GM23338 (cell line): Measurements from ENCODE around the gene ARID1B. TPM values are rescaled to one million over a fixed set of nuclear protein-coding genes. Genes with fewer than 3 reads are reported as not detected.

Source experiments
- ATAC-seq: fragments of 200-7000 bp; cut with Tn5 transposase; 3 replicates; pipeline ENCODE4 v1.9.1; 2020
- DNase-seq: peaks from one replicate; pipeline ENCODE4 v3.0.0-alpha.2; 2015; ENCODE audit warnings: low spot score
- H2AFZ ChIP-seq: fragments of 200-600 bp; sonication (generic); 2 replicates; pipeline ENCODE4 v1.8.0; 2016; ENCODE audit warnings: antibody characterized with exemption, mild to moderate bottlenecking, moderate library complexity
- H3F3A ChIP-seq: fragments of 200-600 bp; sonication (generic); replicated peaks from 2 replicates; pipeline ENCODE4 v1.8.0; 2017; ENCODE audit warnings: antibody characterized with exemption, mixed run types, low read depth
- H3K27ac ChIP-seq: fragments of 200-600 bp; sonication (generic); 2 replicates; pipeline ENCODE4 v1.6.1; 2016; ENCODE audit warnings: low read depth
- H3K27me3 ChIP-seq: fragments of 200-600 bp; sonication (generic); 2 replicates; pipeline ENCODE4 v1.8.0; 2016; ENCODE audit warnings: mild to moderate bottlenecking, mixed run types, moderate library complexity; ENCODE audit not compliant: insufficient read depth
- H3K36me3 ChIP-seq: fragments of 200-600 bp; sonication (generic); 2 replicates; pipeline ENCODE4 v1.8.0; 2016; ENCODE audit warnings: mild to moderate bottlenecking; ENCODE audit not compliant: insufficient read depth
- H3K4me1 ChIP-seq: fragments of 200-600 bp; sonication (generic); 2 replicates; pipeline ENCODE4 v1.8.0; 2016; ENCODE audit warnings: mild to moderate bottlenecking, moderate library complexity; ENCODE audit not compliant: insufficient read depth
- H3K4me2 ChIP-seq: fragments of 200-600 bp; sonication (generic); 2 replicates; pipeline ENCODE4 v1.7.1; 2017; ENCODE audit warnings: mixed run types
- H3K4me3 ChIP-seq: fragments of 200-600 bp; sonication (generic); 2 replicates; pipeline ENCODE4 v1.6.1; 2016; ENCODE audit warnings: mixed run types
- H3K79me2 ChIP-seq: fragments of 200-600 bp; sonication (generic); replicated peaks from 2 replicates; pipeline ENCODE4 v1.8.0; 2017; ENCODE audit warnings: mild to moderate bottlenecking; ENCODE audit not compliant: insufficient read depth
- H3K9me2 ChIP-seq: fragments of 200-600 bp; sonication (generic); 2 replicates; pipeline ENCODE4 v1.8.0; 2017; ENCODE audit not compliant: insufficient read depth
- H4K20me1 ChIP-seq: fragments of 200-600 bp; sonication (generic); replicated peaks from 2 replicates; pipeline ENCODE4 v1.8.0; 2017; ENCODE audit warnings: mild to moderate bottlenecking; ENCODE audit not compliant: insufficient read depth
- H3K27ac Mint-ChIP-seq: 2 replicates; pipeline ENCODE4 v1.8.0; 2020; ENCODE audit warnings: inconsistent platforms, mild to moderate bottlenecking, moderate library complexity, mixed read lengths
- H3K27me3 Mint-ChIP-seq: 3 replicates; pipeline ENCODE4 v1.8.0; 2022; ENCODE audit warnings: low read depth, mild to moderate bottlenecking, moderate library complexity, mixed read lengths, inconsistent platforms; ENCODE audit not compliant: insufficient read depth, poor library complexity
- H3K36me3 Mint-ChIP-seq: 3 replicates; pipeline ENCODE4 v1.8.0; 2021; ENCODE audit warnings: low read depth, mild to moderate bottlenecking, inconsistent platforms, moderate library complexity, mixed read lengths
- H3K4me1 Mint-ChIP-seq: 3 replicates; pipeline ENCODE4 v1.8.0; 2020; ENCODE audit warnings: mild to moderate bottlenecking, inconsistent platforms, mixed read lengths
- H3K4me3 Mint-ChIP-seq: 3 replicates; pipeline ENCODE4 v1.8.0; 2021; ENCODE audit warnings: moderate library complexity, mild to moderate bottlenecking, inconsistent platforms, mixed read lengths
- H3K9me3 Mint-ChIP-seq: 3 replicates; pipeline ENCODE4 v1.8.0; 2020; ENCODE audit warnings: moderate library complexity, mild to moderate bottlenecking, inconsistent platforms, mixed read lengths
- EZH2 ChIP-seq: fragments of 200-600 bp; sonication (generic); IDR thresholded peaks from one replicate; pipeline ENCODE4 v1.8.0; 2017; ENCODE audit warnings: antibody characterized with exemption, mild to moderate bottlenecking, low read depth; ENCODE audit not compliant: unreplicated experiment
- NANOG ChIP-seq: IDR thresholded peaks from 2 replicates; pipeline ENCODE4 v1.6.1; 2016; ENCODE audit warnings: antibody characterized with exemption, borderline replicate concordance
- POLR2AphosphoS5 ChIP-seq: IDR thresholded peaks from 2 replicates; pipeline ENCODE4 v1.6.1; 2016; ENCODE audit warnings: antibody characterized with exemption, low read depth
- REST ChIP-seq: IDR thresholded peaks from one replicate; pipeline ENCODE4 v1.6.1; 2018; ENCODE audit warnings: antibody characterized with exemption; ENCODE audit not compliant: unreplicated experiment
- STAT1 ChIP-seq: IDR thresholded peaks from one replicate; pipeline ENCODE4 v1.6.1; 2016; ENCODE audit warnings: antibody characterized with exemption; ENCODE audit not compliant: unreplicated experiment
- ZNF114 ChIP-seq: fragments of 250-450 bp; sonication (Bioruptor Pico); IDR thresholded peaks from 2 replicates; pipeline ENCODE4 v1.5.0; 2020; ENCODE audit warnings: mild to moderate bottlenecking, moderate library complexity
- ZNF331 ChIP-seq: fragments of 250-450 bp; sonication (Bioruptor Pico); IDR thresholded peaks from 2 replicates; pipeline ENCODE4 v1.5.0; 2020; ENCODE audit warnings: low read depth, mild to moderate bottlenecking, moderate library complexity
- ZNF462 ChIP-seq: fragments of 250-450 bp; sonication (Bioruptor Pico); IDR thresholded peaks from 2 replicates; pipeline ENCODE4 v1.5.0; 2020; ENCODE audit warnings: mild to moderate bottlenecking, moderate library complexity
- polyA plus RNA-seq: library from polyadenylated mRNA; unstranded; fragments of >200 nt; fragmentation: Nextera tagmentation; extraction: Ambion mirVana; gene quantifications from 2 replicates; pipeline ENCODE4 v1.2.1, GENCODE V29; 2016
- total RNA-seq: library from RNA; depleted of rRNA; stranded (reverse); fragments of >200 nt; shearing (Covaris generic); gene quantifications from 2 replicates; pipeline ENCODE4 v1.2.3, GENCODE V29; 2014

The ARID1B gene
- total and polyA plus RNA-seq, 2 experiments from 2014 or later: 59.3 to 72.2 TPM

- TF ChIP-seq REST: no peak
These were observed 463.1 kb downstream of the ARID1B start (continued) for GRCh38 chr6:157240059-157240959.

- Mint-ChIP-seq H3K27ac (no peak overlapping the region), H3K9me3 (peaks cover 4% of the 10 kb centered on the region; the same call in 1 of the 3 replicates), H3K4me3 (no peak overlapping the region), H3K27me3 (peaks cover 22% of the 10 kb centered on the region), H3K4me1 (peaks cover 25% of the 10 kb centered on the region), H3K36me3 (no peaks in the 10 kb centered on the region)
- H4K20me1 ChIP-seq: no peaks in the 10 kb centered on the region
- H3K9me2 ChIP-seq: no peaks in the 10 kb centered on the region; the same call in 1 of the 2 replicates
- peak overlapping the region; percentile 94 for H2AFZ ChIP-seq
- no peaks in the 10 kb centered on the region for H3K36me3 ChIP-seq
- no peak overlapping the region for H3K4me2 ChIP-seq
- peak overlapping the region; percentile 32; the same call in 1 of the 2 replicates for H3K4me3 ChIP-seq
- no peaks in the 10 kb centered on the region for H3F3A ChIP-seq
- DNase-seq: no peak
- H3K27me3 ChIP-seq: peaks cover 21% of the 10 kb centered on the region
- H3K27ac ChIP-seq: no peak overlapping the region
- no peaks in the 10 kb centered on the region for H3K79me2 ChIP-seq
- peaks cover 15% of the 10 kb centered on the region for H3K4me1 ChIP-seq
- no peak for ATAC-seq
- no peak for TF ChIP-seq NANOG
- TF ChIP-seq ZNF462 (CRISPR knock-in tag): no peak
- no peak for TF ChIP-seq POLR2AphosphoS5
- TF ChIP-seq ZNF331 (CRISPR knock-in tag): no peak
- no peak for TF ChIP-seq ZNF114 (CRISPR knock-in tag)
- TF ChIP-seq STAT1: no peak
- TF ChIP-seq REST: no peak
- no peak for TF ChIP-seq EZH2
These were observed 463.8 kb downstream of the ARID1B start for GRCh38 chr6:157240960-157241311.
